Stimulated activated CD4-positive, alpha-beta T cell treated with anti-CD3 and anti-CD28 coated beads, Interleukin-1b, Interleukin-23, amount 100 ng/mL, for 1 hour (primary cell): Measurements from ENCODE around the gene PEAK1.
"Not testable (repeated sequence)": the region's sequence is repeated elsewhere in the genome, so short reads cannot be mapped to it uniquely, and the experiment has no call there.

Experiments used
- DNase-seq, 2 donors: peaks; one replicate each; pipeline ENCODE4 v3.0.0-alpha.2; 2020; ENCODE audit warnings: low read depth in 2 of 2

PEAK1 gene

DNA sequence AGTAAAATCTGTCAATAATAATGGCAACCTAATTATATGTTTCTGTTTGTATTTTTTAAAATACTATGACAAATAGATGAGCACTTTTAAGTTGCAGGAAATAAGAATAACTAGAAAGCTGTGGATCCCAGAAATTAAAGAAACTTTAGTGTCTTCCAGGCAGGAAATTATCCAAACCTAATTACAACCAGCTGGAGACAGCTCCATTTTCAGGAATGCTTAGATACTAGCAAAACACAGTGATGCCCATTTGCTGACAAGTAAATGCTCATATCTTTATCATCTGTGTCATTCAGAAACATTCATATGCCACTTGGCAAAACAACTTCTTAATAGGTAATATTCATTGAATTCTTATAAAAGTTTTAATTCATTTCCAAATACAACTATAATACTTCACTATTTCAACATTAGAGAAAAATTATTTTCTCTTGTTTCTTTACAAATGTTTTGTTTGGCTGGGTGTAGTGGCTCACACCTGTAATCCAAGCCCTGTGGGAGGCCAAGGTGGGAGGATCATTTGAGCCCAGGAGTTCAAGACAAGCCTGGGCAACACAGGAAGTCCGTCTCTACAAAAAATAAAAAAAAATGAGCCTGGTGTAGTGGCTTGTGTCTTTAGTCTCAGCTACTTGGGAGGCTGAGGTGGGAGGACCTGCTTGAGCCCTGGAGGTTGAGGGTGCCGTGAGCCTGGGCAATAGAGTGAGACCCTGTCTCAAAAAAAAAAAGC, 179.9 kb downstream of the PEAK1 start:
- DNase-seq: no peak

DNA sequence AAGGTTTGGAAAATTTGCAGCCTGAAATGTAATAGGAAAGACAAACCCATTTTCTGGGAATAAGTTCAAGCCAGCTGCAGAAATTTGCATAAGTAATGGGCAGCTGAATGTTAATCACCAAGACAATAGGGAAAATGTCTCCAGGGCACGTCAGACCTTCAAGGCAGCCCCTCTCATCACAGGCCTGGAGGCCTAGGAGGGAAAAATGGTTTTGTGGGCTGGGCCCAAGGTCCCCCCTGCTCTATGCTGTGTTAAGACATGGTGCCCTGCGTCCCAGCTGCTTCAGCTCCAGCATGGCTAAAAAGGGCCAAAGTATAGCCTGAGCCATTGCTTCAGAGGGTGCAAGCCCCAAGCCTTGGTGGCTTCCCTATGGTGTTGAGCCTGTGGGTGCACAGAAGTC, 184.3 kb downstream of the PEAK1 start:
- DNase-seq: no peak

DNA sequence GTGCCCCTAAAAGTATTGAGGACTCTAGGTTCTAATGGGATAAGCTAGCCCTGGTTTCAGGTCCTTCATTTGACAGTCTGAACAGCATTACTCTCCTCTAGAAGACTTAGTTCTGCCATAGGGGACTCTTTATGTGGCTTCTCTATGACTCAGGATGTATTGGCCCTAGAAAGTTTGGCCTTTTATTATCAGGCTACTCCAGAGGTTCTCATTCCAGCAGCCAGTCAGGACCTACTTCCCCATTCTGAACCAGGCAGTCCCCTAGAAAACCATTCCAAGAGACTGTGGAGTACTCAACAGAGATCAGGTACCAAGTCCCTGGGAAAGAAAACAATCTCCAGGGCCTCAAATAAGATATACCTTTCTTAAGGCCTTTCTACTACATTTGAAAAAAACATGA, 191.1 kb downstream of the PEAK1 start:
- DNase-seq: no peak

DNA sequence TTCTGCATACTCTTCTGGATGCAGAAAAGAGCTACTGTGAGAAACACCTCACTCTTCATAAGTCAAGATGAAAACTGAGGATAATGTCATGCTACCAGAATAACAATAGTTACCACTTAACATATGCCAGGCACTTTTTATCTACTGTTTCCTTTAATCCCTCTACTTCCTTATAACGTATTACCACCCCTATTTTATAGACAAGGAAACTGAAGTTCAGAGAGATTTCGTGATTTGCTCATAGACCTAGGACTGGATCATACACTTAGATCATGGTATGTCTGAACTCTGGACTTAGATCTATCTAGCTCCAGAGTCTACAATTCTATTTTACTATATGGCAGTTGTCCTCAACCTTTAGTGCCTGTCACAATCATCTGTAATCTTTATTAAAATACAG, 193.3 kb downstream of the PEAK1 start:
- no peak for DNase-seq

DNA sequence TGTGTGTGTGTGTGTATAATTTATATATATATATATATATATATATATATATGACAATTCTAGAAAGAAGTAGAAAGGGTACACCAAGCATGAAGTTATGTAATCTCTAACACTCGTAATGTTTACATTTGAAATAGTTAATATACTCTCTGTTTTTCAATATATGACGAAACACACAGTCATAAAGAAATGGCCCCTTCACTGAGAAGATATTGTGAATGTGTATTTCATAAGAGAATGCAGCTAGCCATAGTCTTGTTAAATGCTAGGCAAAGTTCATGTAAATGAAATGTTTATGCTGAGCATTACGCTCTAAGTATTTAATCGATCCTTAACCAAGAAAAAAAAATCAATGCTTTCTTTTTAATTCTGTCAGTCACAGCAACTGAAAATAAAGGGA, 194.3 kb downstream of the PEAK1 start:
- no peak for DNase-seq

DNA sequence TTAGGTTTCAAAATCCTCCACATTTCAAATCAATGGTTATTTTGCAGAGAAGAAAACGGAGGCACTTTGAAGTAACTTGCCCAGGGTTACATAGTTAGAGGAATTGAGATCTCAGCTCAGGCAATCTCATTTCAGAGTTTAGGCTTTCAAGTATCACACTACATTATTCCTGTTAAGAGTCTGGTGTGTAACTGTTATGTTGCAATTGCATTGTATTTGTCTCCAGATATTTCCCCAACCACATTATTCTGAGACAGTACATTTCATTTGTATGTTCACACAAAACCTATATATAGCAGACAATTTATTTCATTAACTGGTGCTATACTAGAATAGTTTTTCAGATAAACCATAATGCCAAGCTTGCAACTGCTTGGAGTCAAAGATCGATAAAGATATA, 194.8 kb downstream of the PEAK1 start:
- DNase-seq: no peak

DNA sequence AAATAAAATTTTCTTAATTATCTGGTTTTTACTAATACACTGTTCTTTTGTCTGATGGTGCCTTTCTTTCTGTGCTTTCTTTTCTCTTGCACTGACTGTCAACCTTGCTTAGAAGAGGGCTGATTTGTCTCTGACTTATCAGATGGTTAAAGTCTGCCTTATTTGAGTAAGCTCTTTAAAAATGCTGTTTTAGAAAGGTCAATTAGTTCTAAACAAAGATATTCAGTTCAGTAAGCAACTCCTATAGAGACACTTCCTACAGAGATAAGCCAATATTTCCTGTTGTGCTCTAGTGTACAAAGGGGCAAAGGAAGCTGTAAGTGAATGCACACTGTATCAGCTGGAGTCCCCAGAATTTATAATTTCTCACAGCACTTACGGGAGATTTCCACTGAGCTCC, 195.6 kb downstream of the PEAK1 start:
- DNase-seq: no peak

DNA sequence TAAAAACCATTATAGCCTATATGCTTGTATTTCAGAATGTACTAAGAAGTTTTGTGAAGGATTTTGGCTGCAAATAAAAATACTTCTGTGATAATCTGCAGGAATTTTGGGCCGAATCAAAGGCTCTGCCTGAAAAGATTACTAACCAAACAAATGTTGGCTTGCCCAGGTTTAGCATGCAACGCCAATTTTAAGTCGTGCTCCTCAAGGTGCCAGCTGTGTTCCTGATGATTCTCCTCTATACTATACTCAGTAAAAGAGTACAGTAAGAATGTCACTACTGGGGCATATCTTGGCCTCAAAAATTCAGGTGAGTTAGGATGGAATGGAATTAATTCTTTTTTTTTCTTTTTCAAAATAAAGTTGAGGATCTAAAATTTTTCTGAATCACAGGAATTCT, 198.2 kb downstream of the PEAK1 start:
- DNase-seq: no peak

DNA sequence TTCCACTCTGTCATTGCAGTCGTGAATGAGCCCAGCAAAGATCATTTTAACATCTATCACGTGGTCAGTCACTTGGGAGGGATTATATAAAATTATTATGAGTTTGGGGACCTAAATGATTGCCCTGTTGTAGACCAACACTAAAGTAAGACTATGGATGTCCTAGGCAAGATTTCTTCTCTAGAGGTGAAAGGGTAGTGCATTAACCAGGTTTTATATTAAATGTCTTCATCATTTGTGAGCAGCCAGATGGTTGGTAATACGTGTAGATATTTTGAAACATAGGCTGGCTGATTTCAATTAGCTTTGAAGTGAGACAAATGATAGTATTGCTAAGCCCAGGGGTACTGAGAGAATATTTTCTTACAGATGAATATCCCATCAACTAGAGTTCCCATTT, 198.7 kb downstream of the PEAK1 start:
- DNase-seq: no peak

DNA sequence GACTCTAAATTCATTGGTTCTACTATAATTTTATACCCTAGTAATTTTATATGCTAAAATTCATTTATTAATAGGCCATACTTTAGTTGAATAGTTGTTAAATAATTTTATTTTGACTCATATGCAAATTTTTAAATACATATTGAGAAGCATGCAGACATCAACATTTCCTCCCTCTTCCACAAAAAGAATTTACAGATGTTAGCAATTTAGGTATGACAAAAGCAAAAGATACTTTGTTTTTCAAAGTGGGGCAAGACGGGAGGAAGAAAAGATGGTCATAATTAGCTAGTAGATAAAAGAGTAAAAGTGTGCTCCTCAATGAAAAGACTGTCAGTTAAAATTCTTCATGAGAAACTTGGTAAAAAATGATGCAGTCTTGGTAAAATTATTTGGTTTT, 200.1 kb downstream of the PEAK1 start:
- DNase-seq: no peak

DNA sequence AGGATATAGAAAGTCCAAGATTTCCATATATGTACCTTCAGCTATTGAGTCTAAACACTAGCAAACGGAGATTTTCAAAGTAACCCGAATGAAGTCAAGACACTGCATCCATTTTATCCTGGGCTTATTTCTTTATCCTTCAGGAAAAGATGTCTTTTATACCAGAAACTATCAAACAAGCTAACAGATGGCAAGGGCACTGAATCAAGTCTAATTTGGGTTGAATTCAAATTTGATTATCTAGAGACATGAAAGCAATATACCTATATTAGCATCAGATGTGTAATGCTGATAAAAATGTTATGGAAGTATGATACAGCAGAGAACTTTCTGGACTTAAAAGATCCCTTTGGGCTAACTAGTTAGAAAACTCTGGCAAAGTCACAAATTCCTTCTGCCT, 210.7 kb downstream of the PEAK1 start:
- DNase-seq: no peak

DNA sequence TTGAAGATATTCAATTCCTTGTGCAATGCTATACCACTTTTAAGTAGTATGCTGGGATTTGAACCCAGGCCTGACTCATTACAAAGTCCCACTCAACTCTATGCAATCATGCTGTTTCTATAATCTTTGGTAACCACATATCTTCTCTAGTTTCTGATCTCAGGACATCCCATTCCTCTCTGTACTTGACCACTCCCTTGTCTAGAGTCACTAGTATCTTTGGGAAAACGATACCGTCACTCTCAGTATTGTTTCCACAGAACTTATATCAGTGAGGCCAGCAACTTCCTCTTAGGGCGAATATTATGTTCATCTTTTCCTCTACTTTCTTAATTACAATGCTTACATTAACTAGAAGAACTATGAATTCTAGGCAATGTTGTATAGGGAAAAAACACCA, 211.7 kb downstream of the PEAK1 start:
- no peak for DNase-seq

DNA sequence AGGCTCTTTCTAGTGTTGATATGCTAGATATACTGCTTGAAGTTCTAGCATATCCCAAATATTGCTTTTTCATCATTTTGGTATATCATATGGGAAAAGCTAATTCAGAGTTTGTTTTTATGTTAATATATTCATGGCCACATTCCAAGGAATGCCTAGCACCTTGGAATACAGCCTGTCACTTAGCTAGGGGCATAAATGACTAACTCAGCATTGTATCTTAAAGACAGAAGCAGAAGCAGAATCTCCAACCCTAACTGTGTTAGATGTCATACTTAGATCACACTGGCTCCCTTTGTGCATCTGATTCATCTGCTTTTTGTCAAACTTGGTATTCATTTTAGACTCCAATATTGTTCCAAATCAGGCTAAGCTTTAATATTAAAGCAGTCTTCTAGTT, 218.2 kb downstream of the PEAK1 start:
- DNase-seq: no peak

DNA sequence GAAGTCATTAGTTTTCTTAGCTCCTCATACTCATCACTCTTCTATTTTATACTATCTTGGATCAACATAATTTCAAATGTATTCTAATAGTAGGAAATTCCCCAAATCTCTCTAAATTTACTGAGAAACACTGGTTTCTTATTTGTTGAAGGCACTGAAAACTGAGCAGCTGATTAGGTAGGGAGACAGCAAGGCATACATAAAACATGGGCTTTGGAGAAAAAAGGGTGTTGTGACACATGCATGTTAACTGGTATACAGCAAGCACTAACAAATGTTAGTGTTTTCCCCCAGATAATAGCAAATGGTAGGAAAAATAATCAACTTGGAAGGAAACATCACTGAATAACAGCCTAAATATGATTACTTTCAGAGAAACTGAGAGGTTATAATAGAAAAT, 223.5 kb downstream of the PEAK1 start:
- DNase-seq: no peak

DNA sequence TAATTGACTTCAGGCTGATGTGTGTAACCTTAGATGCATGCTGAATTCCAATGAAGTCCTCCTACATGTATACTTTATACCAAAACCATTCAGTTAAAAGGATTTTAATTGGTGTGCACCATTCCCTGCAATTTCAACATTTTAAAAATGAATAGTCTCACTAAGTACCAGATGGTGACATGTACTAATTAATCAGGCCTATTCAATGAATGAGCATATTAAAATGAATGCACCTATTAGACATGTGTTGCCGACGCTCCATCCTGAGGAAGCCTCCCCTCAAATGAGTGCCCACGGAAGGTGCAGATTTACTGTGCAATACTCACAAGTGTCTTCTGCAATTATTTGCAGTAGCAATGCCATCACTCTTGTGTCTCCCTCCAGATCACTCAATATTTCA, 224.3 kb downstream of the PEAK1 start:
- no peak for DNase-seq

DNA sequence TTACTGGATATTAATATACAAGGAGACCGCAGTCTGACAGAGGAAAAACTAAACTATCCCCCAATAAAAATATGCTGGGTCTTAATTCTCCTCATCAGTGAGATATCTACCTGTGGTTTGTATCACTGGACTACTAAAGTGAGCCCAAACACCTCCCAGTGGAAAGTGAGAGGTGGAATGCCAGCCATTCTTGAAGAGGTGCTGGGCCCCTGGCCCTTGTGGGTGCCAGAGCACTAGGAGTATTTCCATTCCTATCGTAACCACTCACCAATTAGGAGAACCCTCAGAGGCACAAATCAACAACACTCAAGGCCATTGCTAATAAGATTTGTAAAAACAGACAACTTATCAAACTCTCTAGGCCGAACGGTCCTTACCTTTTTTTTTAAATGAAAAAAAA, 227.5 kb downstream of the PEAK1 start:
- no peak for DNase-seq

DNA sequence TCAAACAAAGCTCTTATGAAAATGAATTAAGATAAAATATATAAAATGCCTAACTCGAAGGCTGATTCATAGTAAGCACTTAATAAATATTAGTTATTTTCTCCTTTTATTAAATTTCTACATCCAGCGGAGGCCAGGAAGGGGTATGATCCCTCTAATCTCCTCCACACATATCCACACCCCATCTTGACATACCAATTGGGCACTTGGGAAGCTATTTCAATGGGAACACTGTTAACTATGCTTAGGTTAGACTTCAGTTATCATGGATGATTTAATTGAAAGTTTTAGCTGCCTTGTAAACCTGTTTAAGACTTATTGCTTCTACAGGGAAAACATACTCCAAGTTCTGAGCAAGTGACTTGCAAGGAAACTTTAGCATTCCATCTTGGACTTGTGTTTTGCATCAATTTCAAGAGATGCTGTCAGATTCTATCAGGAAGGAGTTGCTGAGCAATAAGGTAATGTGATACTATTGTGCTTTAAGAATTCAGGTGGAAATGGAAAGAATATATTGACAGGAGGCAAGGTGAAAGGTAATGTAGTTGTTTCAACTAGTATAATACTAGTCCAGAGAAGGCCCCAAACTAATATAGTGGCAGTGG, 228.6 kb downstream of the PEAK1 start:
- DNase-seq: no peak

DNA sequence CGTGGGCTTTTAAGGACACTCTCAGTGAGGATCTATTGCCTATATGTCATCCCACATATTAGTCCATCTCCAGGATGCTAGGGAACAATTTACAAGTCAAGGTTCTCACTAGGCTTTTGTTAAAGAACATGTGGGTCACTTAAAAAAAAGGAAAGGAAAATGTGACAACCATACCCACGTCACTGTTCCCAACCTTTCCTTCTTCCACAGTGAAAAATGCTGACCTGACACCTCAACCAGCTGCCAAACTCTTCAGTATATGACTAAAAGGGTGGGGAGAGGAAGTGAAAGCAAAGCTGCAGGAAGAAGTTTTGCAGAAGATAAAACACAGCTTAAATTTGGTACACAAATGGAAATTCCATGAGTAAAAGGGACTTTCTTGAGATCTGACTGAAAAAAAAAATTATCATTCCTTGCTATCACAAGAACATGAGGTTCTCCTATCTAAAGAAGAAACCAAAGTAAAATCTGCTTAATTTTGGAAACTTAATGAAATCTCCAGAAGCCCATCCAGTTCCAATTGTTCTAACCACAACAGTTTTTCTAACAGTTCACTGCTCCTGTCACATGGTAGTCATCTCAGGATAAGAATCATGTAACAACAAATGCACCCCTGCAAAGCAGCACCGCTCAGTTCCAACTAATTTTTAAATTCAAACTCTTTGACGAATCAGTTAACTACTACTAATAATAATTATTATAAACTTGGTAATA, 232.0 kb downstream of the PEAK1 start:
- no peak for DNase-seq

DNA sequence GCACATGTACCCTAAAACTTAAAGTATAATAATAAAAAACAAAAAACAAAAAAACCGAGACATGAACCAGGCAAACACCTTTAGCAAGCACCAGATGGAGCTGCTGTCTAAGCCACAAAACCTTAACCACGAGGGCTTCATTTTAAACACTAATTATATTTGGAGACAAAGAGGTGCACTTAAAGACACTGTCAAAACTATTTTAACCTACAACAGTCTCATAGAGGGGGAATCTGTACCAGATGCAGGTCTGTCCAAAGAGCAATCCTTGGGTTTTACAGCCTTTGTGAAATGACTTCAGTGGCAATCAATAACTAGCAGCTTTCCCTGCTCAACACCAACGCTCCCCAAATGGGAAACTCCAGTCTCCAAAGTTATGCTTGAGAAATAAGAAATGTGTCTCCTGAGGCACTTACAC, 233.3 kb downstream of the PEAK1 start:
- no peak for DNase-seq

DNA sequence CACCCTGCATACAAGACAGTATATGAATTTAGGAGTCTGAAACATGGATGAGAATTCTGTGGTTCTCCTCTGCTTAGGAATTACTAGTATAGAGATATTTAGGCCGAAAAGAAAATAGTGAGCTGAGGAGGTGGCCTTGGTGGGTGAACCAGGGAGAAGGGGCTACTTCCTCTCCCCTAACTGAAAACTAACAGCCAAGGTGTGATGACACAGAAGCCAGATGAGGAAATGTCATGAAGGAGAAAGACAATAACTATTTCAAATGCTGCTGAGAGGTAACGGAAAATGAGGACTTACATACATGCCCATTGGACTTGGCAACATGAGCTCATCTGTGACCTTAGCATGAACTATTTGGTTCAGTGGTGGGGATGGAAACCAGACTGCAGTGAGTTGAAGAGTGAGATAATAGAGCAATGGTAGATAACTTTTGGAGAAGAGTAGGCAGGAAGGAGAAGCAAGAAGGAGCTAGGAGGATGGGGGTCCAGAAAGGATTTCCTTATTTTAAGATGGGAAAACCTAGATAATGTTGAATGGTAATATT, 234.6 kb downstream of the PEAK1 start:
- no peak for DNase-seq

DNA sequence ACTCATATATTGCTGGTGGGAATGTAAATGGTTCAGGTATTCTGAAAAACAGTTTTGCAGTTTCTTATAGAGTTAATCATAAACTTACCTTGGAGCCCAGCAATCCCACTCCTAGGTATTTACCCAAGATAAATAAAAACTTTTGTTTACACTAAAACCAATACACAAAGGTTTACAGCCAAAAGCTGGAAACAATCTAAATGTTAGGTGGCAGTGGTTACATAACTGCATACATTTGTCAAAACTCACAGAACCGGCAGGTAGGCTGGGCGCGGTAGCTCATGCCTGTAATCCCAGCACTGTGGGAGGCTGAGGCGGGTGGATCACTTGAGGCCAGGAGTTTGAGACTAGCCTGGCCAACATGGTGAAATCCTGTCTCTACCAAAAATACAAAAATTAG, 235.6 kb downstream of the PEAK1 start:
- DNase-seq: not testable (repeated sequence)

DNA sequence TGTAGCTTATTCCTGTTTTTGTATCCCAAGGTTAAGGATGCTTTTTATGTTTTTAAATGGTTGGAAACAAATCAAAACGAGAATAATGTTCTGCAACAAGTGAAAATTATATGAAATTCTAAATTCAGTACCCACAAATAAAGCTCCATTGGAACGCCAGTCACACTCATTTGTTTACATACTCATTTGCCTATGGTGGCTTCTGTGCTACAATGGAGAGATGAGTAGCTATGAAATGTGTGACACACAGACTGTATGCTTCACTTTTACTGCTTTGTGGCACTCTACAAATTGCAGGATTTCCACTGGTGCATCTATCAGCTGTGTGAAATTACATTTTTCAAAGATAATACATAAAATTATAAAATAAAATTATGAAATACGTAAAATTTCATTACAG, 236.8 kb downstream of the PEAK1 start:
- no peak for DNase-seq
